D721Med (cell line): ENCODE measurements around the gene HUWE1.
"Not testable (repeated sequence)": the region's sequence is repeated elsewhere in the genome, so short reads cannot be mapped to it uniquely, and the experiment has no call there.

Source experiments
- DNase-seq: peaks from one replicate; pipeline ENCODE4 v3.0.0; 2011; ENCODE audit warnings: low spot score; ENCODE audit not compliant: insufficient read length
- FAIRE-seq: peaks from 2 replicates; lab custom pipeline; 2011; peaks lifted over from hg19 to GRCh38; lab: Jason Lieb, UNC
- TF ChIP-seq, protein P1 (sequence below): IDR thresholded peaks from 2 replicates; pipeline ENCODE4 v1.5.1; 2012; ENCODE audit warnings: mild to moderate bottlenecking, control low read depth; ENCODE audit not compliant: insufficient read depth; ENCODE audit errors: missing control alignments

Gene HUWE1, protein sequence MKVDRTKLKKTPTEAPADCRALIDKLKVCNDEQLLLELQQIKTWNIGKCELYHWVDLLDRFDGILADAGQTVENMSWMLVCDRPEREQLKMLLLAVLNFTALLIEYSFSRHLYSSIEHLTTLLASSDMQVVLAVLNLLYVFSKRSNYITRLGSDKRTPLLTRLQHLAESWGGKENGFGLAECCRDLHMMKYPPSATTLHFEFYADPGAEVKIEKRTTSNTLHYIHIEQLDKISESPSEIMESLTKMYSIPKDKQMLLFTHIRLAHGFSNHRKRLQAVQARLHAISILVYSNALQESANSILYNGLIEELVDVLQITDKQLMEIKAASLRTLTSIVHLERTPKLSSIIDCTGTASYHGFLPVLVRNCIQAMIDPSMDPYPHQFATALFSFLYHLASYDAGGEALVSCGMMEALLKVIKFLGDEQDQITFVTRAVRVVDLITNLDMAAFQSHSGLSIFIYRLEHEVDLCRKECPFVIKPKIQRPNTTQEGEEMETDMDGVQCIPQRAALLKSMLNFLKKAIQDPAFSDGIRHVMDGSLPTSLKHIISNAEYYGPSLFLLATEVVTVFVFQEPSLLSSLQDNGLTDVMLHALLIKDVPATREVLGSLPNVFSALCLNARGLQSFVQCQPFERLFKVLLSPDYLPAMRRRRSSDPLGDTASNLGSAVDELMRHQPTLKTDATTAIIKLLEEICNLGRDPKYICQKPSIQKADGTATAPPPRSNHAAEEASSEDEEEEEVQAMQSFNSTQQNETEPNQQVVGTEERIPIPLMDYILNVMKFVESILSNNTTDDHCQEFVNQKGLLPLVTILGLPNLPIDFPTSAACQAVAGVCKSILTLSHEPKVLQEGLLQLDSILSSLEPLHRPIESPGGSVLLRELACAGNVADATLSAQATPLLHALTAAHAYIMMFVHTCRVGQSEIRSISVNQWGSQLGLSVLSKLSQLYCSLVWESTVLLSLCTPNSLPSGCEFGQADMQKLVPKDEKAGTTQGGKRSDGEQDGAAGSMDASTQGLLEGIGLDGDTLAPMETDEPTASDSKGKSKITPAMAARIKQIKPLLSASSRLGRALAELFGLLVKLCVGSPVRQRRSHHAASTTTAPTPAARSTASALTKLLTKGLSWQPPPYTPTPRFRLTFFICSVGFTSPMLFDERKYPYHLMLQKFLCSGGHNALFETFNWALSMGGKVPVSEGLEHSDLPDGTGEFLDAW (N-terminal part only)

DNA sequence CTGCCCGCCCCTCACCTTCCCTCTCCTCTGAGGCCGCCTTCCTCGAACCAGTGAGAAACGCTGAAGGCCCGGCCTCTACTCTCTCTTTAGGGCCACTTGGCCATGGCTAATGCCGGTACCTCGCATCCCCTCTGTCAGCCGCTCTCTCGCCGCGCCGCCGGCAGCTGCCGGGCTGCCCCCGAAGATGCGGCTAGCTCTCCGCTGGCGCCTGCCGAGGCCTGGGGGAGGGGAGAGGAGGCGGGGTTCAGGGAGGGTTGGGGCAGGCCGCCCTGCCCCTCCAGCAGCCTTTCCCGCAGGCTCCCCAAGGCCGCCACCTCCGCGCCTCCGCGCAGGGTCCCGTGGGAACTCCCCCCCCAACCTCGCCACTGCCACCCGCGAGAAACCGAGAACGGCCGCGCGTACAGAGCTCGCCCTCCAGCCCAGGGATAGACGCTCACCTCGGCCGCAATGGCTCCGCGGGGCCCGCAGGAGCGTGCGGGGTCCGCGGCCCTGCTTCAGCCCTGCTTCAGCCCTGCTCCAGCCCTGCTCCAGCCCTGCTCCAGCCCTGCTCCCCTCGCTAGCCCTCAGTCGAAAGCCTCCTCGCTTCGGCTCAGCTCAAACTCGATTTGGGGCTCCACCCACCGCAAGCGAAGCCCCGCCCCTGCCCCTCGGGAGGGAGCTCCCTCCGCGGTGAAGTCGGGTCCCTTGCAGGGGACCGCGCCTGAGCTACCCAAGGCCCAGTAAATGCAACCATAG lies at the start of gene HUWE1:
HUWE1 (minus strand) TSS at position 569 of the 735 bp plus-strand sequence. CDS start 32,612 bp downstream, outside the sequence.
- no peak for FAIRE-seq
- TF ChIP-seq, protein P1, sequence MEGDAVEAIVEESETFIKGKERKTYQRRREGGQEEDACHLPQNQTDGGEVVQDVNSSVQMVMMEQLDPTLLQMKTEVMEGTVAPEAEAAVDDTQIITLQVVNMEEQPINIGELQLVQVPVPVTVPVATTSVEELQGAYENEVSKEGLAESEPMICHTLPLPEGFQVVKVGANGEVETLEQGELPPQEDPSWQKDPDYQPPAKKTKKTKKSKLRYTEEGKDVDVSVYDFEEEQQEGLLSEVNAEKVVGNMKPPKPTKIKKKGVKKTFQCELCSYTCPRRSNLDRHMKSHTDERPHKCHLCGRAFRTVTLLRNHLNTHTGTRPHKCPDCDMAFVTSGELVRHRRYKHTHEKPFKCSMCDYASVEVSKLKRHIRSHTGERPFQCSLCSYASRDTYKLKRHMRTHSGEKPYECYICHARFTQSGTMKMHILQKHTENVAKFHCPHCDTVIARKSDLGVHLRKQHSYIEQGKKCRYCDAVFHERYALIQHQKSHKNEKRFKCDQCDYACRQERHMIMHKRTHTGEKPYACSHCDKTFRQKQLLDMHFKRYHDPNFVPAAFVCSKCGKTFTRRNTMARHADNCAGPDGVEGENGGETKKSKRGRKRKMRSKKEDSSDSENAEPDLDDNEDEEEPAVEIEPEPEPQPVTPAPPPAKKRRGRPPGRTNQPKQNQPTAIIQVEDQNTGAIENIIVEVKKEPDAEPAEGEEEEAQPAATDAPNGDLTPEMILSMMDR = no peak
- peak; percentile 29 for DNase-seq

DNA sequence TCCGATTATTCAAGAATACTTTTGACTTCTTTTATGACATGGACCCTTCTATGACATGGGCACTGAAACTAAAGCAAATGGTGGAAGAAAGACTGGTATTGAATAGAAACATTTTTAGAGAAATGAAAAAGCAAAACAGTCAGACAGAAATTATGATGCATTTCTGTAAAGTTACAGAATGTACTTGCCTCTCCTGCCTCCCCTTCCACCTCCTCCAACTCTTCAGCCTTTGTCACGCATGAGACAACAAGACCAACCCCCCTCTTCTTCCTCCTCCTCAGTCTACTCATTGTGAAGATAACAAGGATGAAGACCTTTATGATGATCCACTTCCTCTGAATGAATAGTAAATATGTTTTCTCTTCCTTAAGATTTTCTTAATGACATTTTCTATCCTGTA lies 46.3 kb upstream of the HUWE1 start:
- TF ChIP-seq, protein P1 = no peak
- no peak for DNase-seq
- FAIRE-seq = no peak

DNA sequence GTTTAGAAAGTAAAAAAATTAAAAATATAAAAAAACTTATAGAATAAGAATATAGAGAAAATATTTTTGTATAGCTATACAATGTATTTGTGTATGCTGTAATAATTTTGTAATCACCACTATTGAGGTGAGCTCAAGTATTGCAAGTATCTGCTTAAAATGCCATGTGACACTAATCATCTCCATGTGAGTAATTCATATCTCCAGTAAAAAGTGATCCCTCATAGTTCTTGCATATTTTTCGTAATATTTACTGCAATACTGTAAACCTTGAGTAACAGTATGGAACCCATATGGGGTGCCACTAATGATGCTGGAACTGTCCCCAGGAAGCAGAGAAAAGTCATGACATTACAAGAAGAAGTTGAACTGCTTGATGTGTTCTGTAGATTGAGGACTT lies 43.2 kb upstream of the HUWE1 start:
- TF ChIP-seq, protein P1 = no peak
- no peak for FAIRE-seq
- DNase-seq = no peak

DNA sequence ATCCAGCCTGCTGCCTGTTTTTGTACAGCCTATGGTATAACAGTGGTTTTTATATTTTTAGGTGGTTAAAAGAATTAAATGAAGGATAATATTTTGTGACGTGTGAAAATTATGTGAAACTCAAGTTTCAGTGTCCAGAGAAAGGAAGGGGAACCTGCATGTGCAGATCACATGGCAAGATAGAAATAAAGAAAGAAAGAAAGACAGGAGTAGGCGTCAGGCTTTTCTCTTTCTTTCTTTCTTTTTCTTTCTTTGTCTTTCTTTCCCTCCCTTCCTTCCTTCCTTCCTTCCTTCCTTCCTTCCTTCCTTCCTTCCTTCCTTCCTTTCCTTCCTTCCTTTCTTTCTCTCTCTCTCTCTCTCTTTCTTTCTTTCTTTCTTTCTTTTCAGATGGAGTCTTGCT lies 42.0 kb upstream of the HUWE1 start:
- DNase-seq (no peak), FAIRE-seq (no peak)
- TF ChIP-seq, protein P1 = no peak

DNA sequence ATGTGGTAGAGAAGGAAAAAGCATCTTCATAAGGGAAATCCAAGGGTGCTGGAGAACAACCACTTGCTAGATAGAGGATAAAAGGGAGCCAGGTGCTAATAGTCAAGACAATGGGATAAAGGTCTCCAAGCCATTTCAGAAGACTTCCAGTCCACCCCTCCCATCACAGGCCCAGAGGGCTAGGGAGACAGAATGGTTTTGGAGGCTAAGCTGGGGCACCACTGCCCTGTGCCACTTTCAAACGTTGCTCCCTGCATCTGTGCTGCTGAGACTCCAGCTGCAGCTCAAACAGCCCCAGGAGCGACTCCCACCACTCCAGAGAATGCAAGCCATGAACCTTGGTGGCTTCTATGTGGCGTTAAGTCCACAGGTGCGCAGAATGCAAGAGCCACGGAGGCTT lies 38.4 kb upstream of the HUWE1 start:
- TF ChIP-seq, protein P1 = no peak
- no peak for FAIRE-seq
- DNase-seq = no peak

DNA sequence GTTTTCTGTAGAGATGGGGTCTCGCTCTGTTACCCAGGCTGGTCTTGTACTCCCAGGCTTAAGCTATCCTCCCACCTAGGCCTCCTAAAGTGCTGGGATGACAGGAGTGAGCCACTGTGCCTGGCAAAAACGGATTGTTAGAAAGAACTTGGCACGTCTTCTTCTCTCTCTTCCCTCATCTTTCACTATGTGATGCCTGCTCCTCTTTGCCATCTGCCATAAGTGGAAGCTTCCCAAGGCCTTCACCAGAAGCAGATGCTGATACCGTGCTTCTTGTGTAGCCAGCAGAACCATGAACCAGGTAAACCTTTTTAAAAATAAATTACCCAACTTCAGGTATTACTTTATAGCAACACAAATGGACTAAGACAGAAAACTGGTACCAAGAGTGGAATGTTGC lies 36.9 kb upstream of the HUWE1 start:
- TF ChIP-seq, protein P1 = no peak
- no peak for DNase-seq
- no peak for FAIRE-seq

DNA sequence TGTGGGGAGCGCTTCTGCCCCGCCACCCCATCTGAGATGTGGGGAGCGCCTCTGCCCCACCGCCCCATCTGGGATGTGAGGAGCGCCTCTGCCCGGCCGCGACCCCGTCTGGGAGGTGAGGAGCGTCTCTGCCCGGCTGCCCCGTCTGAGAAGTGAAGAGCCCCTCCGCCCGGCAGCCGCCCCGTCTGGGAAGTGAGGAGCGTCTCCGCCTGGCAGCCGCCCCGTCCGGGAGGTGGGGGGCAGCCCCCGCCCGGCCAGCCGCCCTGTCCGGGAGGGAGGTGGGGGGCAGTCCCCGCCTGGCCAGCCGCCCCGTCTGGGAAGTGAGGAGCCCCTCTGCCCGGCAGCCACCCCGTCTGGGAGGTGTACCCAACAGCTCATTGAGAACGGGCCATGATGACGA lies 35.1 kb upstream of the HUWE1 start:
- FAIRE-seq, DNase-seq: not testable (repeated sequence)

DNA sequence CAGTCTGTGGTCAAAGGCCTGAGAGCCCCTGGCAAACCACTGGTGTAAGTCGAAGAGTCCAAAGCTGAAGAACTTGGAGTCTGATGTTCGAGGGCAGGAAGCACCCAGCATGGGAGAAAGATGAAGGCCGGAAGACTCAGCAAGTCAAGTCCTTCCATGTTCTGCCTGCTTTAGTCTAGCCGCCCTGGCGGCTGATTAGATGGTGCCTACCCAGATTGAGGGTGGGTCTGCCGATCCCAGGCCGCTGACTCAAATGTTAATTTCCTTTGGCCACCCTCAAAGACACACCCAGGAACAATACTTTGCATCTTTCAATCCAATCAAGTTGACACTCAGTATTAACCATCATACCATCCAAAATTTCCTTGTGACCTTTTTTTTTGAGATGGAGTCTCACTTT lies 33.1 kb upstream of the HUWE1 start:
- DNase-seq, FAIRE-seq: not testable (repeated sequence)
